Keratinocyte (primary cell): ENCODE data around the gene NGLY1.

Experiments used
- CTCF ChIP-seq, 3 experiments: IDR thresholded peaks in 1 of 3; conservative IDR thresholded peaks in 1 of 3; optimal IDR thresholded peaks in 1 of 3; 2 replicates in 2 of 3; 3 replicates in 1 of 3; pipeline versions ENCODE3 to v1.5.1; 2011; ENCODE audit warnings: low read length in 3 of 3, mild to moderate bottlenecking in 3 of 3, moderate library complexity in 2 of 3, control low read depth in 1 of 3, inconsistent platforms in 1 of 3; ENCODE audit not compliant: insufficient read depth in 2 of 3; ENCODE audit errors: extremely low read depth in 1 of 3
- EZH2 ChIP-seq: IDR thresholded peaks from one replicate; pipeline ENCODE4 v1.6.1; 2012; ENCODE audit warnings: inconsistent platforms, mild to moderate bottlenecking, low read length, moderate library complexity

- TF ChIP-seq CTCF (optimal IDR thresholded peaks at IDR 0.05 in 1 of 3, IDR thresholded peaks at IDR 0.05 in 1 of 3, conservative IDR thresholded peaks at IDR 0.05 in 1 of 3; ENCODE audit: extremely low read depth in 1 of 3, insufficient read depth in 2 of 3, low read length in 3 of 3): no peak
- TF ChIP-seq EZH2: no peak
These were observed 14.4 kb downstream of the NGLY1 start for GRCh38 chr3:25768851-25769250.
